Measurements from ENCODE around the gene RTN3. TPM values are rescaled to one million over a fixed set of nuclear protein-coding genes. Genes with fewer than 3 reads are reported as not detected.
A peak's percentile ranks its signal among the peaks of the same experiment; 100 is the strongest.
"Not testable (repeated sequence)": the region's sequence is repeated elsewhere in the genome, so short reads cannot be mapped to it uniquely, and the experiment has no call there.

Gene RTN3
- total RNA-seq, 1 experiment from 2014 or later: 64.1 TPM

DNA sequence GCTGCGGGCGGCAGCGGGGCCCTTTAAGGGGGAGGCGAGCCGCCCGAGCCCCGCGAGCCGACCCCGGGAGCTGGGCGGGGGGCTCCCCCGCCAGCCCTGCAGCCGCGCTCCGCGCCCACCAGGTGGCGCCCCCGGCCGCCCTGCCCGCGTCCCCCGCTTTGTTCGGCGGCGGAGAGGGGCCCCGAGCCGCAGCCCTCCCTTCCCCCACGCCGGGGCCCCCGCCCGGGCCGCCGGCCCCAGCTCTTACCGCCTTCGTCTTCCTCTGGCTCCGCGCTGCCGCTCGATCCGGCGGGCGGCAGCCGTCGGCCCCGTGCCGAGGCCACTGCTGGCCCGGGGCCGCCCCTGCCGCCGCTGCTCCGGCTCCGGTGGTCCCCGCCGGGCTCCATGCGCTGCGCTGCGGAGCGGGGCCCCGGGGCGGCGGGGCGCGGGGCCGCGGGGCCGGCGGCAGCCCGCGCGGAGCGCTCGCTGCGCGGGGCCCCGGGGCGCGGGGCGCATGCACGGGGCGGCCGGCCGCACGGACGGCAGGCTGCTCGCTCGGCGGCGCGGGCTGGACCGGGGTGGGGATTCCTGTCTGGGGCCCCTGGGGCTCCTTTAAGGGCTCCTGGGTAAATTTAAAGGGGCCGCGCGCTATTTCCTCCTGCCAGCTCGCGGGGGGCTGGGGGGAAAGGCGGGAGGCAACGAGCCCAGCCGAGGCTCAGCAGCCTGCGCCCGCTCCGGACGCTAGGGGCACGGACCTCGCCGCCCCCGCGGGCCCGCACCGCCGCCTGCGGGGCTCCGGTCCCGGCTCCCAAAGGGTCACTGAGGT, 87.1 kb downstream of the RTN3 start, which contains the start of gene ZFTA:
Gene ZFTA (minus strand): TSS at position 539 of the 805 bp plus-strand sequence. CDS start 153 bp downstream, at position 386.
- peak; percentile 58 for DNase-seq (ENCODE audit: low read depth)

DNA sequence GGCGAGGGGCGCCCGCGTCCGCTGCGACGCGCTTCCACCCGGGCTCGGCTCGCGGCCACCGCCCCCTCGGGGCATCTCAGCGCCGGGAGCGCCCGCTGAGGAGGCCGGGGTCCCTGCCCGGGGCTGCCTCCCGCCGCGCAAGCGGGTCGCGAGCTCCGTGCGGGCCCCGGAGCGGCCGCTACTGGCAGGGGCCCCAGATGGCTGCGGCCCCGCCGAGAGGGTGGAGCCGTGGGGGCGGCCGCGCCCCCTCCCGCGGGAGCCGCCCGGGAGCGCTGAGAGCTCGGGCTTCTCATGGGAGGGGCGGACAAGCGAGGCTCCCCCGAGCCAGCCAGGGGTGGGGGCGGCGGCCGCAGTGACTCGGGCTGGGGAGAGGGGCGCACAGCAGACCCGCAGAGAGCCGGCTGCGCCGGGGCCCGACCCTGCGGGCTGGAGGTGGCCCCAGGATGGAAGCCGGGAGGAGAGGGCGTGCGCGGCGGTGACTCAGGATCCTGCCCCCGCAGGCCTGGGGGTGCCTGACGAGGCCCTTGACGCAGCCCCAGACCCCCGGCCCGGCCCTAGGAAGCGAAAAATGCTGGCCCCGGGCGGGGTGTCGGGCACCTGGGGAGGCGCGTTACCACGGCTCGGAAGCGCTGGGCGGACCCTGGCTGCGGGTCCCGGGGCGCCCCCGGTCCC, 87.9 kb downstream of the RTN3 start:
- peak; percentile 11 for DNase-seq (ENCODE audit: low read depth)

DNA sequence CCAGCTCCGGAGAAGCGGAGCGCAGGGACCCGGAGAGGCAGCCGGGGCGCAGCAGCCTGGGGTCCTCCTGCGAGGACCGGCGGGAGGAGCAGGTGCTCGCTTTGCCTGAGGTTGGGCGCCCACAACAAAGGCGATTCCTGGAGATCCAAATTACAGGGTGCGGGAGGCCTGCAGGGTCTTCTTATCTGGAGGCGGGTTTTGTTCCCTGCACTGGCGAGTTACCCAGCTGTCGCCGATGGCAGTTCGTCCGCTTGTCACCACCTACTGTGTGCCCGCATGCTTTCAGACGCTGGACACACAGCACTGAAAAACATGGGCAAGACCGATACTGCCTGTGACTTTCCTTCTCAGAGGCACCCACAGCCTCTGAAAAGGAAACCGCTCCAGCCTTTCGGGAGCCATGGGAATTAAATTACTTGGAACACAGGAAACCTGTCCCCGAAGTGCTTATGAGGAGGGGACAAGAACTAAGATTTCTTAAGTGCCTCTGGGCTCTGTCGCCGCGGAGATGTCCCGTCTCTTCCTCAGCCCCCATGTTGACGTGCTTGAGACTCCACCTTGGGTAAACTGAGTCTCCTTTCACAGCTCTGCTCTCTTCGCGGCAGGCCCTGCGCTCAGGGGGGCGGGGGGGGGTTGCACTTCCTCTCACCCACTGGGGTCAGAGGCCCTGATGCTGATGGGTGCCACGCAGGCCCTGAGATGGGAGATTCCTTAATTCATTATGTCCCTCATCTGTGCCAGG, 88.6 kb downstream of the RTN3 start:
- DNase-seq (ENCODE audit: low read depth): no peak

DNA sequence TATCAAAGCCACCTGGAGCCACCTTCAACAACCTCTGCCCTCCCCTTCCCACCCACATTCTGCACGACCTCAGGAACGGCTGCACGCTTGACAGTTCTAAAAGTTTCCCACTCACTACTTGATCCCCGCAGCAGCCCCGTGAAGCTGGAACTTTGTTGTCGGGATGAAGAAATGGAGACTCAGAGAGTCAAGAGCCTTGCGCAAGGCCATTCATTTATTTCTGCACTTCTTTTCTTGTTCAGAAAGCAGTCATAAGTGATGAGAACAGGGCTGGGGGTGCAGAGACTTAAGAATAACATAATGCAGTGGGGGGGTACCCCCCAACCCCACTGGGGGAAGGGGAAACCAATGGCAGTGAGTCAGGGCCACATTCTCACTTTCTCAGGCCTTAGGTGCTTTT, 89.5 kb downstream of the RTN3 start:
- no peak for DNase-seq (ENCODE audit: low read depth)

DNA sequence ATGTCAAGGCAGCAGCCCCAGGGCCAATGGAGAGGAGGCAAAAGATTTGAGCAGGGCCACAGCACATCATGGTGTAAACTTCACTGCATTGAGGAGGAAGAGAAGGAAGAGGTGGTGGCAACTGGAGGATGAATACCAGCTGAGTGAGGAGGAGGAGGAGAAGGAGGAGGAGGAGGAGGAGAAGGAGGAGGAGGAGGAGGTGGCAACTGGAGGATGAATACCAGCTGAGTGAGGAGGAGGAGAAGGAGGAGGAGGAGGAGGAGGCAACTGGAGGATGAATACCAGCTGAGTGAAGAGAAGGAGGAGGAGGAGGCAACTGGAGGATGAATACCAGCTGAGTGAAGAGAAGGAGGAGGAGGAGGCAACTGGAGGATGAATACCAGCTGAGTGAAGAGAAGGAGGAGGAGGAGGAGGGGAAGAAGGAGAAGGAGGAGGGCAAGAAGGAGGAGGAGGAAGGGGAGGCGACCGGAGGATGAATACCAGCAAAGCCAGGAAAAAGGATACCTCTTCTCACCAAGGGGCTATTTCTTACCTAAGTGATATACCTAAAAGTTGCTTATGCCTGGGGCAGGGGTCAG, 90.5 kb downstream of the RTN3 start:
- DNase-seq (ENCODE audit: low read depth): not testable (repeated sequence)

DNA sequence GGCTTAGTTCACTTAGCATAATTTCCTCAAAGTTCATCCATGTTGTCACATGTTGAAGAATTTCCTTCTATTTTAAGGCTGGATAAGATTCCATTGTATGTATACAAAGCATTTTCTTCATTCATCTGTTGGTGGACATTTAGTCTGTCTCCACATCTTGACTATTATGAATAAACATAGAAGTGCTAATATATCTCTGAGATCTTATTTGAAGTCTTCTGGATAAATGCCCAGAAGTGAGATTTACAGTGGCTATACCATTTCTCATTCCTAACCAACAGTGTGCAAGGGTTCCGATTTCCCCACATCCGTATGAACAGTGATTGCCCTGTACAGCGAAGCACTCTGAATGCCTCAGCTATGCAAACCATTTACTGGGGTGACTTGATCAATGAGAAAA, 93.9 kb downstream of the RTN3 start:
- DNase-seq (ENCODE audit: low read depth): no peak

DNA sequence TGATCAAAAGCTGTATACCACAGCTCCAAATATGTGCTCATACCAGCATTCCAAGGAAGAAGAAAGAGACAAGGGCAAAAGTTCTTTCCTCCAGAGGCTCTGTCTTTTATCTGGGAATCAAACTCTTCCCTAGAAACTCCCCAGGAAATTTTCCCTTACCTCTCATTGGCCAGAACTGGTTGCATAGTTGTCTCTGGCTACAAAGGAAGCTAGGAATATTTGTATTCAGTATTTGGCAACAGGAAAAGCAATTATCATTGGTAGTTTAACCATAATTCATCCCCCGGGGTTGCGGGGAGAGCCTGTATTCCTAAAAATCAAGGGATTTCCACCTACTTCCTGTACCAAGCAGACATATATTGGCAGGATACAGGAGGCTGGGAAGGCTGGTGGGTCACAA, 97.7 kb downstream of the RTN3 start:
- no peak for DNase-seq (ENCODE audit: low read depth)

DNA sequence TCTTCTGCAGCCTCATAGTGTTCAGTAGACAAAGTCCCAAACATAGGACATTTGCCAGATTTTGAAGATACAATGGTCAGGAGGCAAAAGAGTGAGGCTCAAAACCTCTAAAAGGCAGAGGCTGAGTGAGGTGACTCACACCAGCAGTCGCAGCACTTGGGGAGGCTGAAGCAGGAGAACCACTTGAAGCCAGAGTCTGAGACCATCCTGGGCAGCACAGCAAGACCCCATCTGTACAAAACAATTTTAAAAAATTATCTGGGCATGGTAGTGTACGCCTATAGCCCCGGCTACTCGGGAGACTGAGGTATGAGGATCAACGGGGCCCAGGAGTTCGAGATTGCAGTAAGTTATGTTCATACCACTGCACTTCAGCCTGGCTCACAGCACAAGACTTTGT, 101.4 kb downstream of the RTN3 start:
- no peak for DNase-seq (ENCODE audit: low read depth)

DNA sequence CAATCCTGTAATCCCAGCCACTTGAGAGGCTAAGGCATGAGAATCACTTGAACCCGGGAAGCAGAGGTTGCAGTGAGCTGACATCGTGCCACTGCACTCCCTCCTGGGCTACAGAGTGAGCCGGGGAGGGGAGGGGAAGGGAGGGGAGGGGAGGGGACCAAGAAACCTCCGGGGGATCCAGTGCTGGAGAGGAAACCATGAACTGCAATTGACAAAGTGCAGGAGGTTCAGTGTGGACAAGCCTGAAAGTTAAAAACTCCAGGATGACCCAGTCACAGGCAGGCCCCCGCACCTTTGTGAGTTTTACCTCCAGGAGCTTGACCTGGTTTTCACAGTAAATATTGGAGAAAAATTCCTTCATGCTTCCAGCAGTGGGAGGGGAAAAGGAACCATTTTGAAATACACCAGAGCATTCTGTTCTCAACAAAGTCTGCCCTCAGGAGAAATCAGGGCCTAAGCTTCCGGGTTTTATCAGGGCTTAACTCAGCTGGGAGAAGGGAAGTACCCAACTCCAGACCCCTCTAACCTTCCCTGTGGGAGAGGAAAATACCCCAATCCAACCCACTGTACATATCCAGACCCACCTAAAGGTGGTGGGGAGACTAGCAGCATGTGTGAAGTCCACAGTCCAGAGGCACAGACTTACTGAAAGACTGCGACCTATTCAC, 102.8 kb downstream of the RTN3 start:
- no peak for DNase-seq (ENCODE audit: low read depth)

DNA sequence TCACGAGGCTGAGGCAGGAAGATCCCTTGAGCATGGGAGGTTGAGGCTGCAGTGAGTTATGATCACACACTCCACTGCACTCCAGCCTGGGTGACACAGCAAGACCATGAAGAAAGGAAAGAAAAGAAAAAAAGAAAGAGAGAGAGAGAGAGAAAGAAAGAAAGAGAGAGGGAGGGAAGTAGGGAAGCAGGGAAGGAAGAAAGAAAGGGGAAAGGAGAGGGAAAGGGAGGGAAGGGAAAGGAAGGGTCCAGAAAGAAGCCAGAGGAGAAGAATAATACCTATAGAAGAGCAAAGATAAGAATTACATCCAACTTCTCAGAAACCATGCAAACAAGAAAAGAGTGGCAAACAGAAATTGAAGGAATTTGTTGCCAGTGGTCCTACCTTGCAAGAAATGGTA, 104.5 kb downstream of the RTN3 start:
- DNase-seq (ENCODE audit: low read depth): no peak

DNA sequence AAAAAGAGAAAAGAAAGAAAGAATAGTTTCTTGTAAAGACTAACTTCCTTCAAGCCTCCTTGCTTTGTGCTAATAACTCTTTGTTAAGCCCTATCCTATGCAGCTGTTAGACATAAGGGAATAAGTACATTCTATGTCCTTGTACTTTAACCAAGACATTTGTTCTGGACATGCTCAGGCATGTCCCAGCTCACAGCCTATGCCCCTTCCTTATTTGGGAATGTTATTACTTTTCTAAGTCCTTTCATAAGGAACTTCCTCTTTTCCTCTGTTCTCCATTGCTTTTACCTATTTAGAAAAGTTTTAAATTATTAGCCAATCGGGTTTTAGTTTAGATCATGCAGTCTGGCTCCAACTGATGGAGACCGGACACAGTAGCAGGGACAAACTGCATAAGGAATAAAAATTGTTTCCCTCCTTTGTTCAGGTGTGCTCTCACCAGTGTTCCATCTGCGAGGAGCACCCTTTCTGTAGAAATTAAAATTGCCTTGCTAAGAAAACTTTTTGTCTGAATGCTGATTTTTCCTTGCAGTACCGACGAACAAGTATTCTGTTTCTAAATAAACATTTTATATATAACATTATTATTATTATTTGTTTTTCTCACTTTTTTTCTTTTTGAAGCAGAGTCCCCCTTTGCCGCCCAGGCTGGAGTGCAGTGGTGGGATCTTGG, 110.3 kb downstream of the RTN3 start:
- DNase-seq (ENCODE audit: low read depth): peak; percentile 53

DNA sequence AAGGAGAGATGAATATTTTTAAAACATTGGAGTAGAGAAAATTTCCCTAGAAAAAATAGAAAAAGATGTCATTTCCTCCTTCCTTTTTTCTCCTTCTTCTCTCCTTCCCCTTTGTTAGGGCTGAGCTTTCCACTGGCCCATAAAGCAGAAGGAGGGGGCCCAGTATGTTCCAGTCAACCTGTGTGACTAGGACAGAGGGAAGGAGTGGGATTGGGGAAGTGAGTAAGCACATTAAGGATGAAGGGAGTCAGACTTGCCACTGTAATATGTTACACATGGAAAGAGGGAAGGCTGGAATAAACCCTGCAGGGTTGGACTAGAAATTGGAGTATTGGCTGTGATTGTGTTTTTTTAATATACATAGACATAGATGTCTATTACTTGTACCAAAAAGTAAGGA, 111.9 kb downstream of the RTN3 start:
- no peak for DNase-seq (ENCODE audit: low read depth)

DNA sequence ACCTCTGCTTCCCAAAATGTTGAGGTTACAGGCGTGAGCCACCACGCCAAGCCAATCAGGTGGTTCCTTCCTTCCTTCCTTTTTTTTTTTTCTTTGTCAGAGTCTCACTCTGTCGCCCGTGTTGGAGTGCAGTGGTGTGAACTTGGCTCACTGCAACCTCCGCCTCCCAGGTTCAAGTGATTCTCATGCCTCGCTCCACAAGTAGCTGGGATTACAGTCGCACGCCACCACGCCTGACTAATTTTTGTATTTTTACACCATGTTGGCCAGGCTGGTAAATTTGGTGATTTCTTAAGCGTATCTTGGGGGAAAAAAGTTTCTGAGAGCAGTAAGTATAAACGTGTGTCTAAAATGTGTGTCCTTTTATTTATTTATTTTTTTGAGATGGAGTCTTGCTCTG, 113.8 kb downstream of the RTN3 start:
- no peak for DNase-seq (ENCODE audit: low read depth)

DNA sequence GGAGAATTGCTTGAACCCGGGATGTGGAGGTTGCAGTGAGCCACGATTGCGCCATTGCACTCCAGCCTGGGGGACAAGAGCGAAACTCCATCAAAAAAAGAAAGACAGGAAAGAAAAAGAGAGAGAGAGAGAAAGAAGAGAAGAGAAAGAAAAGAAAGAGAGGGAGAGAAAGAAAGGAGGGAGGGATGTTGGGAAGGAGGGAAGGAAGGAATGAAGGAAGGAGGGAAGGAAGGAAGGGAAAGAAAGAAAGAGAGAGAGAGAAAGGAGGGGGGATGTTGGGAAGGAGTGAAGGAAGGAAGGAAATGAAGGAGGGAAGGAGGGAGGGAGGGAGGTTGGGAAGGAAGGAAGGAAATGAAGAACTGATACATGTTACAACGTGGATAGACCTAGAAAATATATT, 119.6 kb downstream of the RTN3 start:
- no peak for DNase-seq (ENCODE audit: low read depth)

DNA sequence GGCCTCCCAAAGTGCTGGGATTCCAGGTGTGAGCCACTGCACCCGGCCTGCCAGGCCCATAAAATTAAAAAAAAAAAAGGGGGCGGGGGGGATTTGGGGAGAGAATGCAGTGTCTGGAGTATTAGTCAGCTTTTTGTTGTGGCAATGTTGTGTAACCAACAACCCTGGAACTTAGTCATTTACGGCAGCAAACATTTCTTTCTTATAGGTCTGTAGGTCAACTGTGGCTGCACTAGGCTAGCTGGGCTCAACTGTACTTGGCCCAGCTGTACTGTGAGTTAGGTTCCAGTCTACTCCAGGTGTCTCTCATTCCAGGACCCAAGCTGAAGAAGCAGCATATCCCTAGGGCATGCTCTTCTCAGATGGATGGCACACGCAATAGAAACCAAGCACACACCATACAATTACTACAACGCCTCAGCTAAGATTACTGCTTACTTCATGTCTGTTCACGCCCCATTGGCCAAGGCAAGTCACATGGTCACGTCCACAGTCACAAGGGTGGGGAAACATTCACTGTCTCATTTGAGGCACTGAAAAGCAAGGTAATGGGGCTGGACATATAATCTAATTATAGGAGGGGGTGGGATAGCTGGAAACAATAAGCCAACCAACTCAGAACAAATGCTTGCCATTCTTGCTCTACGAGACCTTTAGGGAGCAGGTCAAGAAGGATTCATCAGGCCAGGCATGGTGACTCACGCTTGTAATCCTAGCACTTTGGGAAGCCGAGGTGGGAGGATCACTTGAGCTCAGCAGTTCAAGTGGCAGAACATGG, 121.5 kb downstream of the RTN3 start:
- DNase-seq (ENCODE audit: low read depth): peak; percentile 81

DNA sequence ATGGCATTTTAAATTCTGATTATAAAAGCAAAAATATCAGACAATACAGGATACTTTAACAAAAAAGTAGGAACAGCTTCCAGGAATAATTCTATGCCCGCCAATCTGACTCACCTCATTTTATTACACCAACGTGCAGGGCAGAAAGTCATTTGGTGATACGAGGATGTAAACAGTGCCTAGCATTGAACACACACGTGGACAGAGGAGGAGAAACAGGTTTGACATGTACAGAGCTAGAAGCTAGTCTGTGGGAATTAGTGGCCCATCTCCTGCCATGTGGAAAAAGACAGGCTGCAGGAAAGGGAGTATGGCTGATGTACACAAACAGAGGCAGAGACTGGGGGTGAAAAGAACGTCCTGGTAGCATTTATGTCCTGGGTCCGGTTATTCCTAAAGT, 123.0 kb downstream of the RTN3 start:
- no peak for DNase-seq (ENCODE audit: low read depth)

DNA sequence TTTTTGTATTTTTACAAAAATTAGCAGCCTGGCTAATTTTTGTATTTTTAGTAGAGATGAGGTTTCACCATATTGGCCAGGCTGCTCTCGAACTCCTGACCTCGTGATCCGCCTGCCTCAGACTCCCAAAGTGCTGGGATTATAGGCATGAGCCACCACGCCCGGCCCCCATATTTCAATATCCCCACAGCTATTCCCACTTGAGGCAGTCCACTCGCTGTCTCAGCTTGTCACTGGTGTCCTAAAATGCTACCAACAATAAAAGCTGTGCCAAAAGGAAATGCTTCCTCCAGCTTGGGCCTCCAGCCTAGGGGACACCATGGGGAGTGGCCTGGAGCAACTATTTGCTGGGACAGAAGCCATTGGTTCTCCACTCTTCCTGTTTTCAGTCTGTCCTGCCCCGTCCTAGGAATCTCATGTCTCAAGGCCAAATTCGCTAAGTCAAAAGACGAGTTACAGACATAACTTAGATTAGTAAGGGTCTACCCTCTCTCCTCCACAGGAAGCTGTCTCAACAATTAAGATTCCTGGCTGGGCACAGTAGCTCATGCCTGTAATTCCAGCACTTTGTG, 124.6 kb downstream of the RTN3 start:
- DNase-seq (ENCODE audit: low read depth): no peak

Measured in LHCN-M2 (cell line).